Prostate gland (tissue), 2 donors: Measurements from ENCODE around the gene MORN1. TPM values are rescaled to one million over a fixed set of nuclear protein-coding genes. Genes with fewer than 3 reads are reported as not detected.
A peak's percentile ranks its signal among the peaks of the same experiment; 100 is the strongest.

ENCODE experiments used
- DNase-seq: peaks from one replicate; pipeline ENCODE4 v3.0.0-alpha.2; 2019; ENCODE audit warnings: low spot score
- H3K27ac ChIP-seq, 2 donors: fragments of 200-600 bp; sonication (generic); 2 replicates each; pipeline ENCODE4 v1.5.1; 2017 to 2019
- H3K27me3 ChIP-seq: fragments of 200-600 bp; sonication (generic); replicated peaks from 2 replicates; pipeline ENCODE4 v1.5.1; 2019; ENCODE audit not compliant: insufficient read depth
- H3K36me3 ChIP-seq, 2 donors: fragments of 200-600 bp; sonication (generic); 1 replicate in 1 of 2; 2 replicates in 1 of 2; pipeline versions ENCODE4 v1.5.1 to v1.8.1; 2017 to 2019
- H3K4me1 ChIP-seq: fragments of 200-600 bp; sonication (generic); replicated peaks from 2 replicates; pipeline ENCODE4 v1.5.1; 2019
- H3K4me3 ChIP-seq, 2 donors: fragments of 200-600 bp; sonication (generic); 2 replicates each; pipeline ENCODE4 v1.5.1; 2017 to 2019
- H3K9me3 ChIP-seq: fragments of 200-600 bp; sonication (generic); 2 replicates; pipeline ENCODE4 v1.5.1; 2017
- CTCF ChIP-seq, 4 experiments: fragments of 200-600 bp in 2 of 4; fragments of 450-650 bp in 2 of 4; sonication (generic) in 2 of 4; IDR thresholded peaks; 1 replicate in 3 of 4; 2 replicates in 1 of 4; pipeline ENCODE4 v1.5.1; 2016 to 2019; ENCODE audit warnings: antibody characterized with exemption in 4 of 4, mild to moderate bottlenecking in 2 of 4, moderate library complexity in 2 of 4
- POLR2A ChIP-seq: fragments of 450-650 bp; IDR thresholded peaks from one replicate; pipeline ENCODE4 v1.6.1; 2016; ENCODE audit warnings: antibody characterized with exemption, mild to moderate bottlenecking
- POLR2AphosphoS5 ChIP-seq: sonication (generic); formaldehyde crosslinking; IDR thresholded peaks from one replicate; pipeline ENCODE4 v1.6.1; 2017; ENCODE audit warnings: antibody characterized with exemption
- WGBS: methylation state at CpG from one replicate; pipeline ENCODE4 v1.1.5; 2018; 5-methylcytosine and 5-hydroxymethylcytosine counted together
- intact Hi-C: fragments of 100-400 bp; cut with DNase I; formaldehyde crosslinking; loops from one replicate; pipeline ENCODE4 v1.14.2; 2022
- total RNA-seq, 2 donors: library from RNA; depleted of rRNA; stranded (reverse); fragments of >200 nt; gene quantifications; one replicate each; pipeline ENCODE4 v1.1.0, GENCODE V29; 2016

The MORN1 gene
- total RNA-seq, 2 donors from 2014 or later: 18.6 to 21.0 TPM

- DNase-seq: no peak
- no peaks in the 10 kb centered on the region for H3K27me3 ChIP-seq
- no peaks in the 10 kb centered on the region for H3K36me3 ChIP-seq
- WGBS: 55% methylated on average over 13 of the region's 13 CpGs
- TF ChIP-seq CTCF (IDR thresholded peaks at IDR 0.05) (peak in 2 of 4 experiments; percentile 50 to 60), POLR2A (no peak)
- no peak overlapping the region for H3K4me3 ChIP-seq
- H3K4me1 ChIP-seq: no peaks in the 10 kb centered on the region
- no peak overlapping the region for H3K27ac ChIP-seq
- H3K9me3 ChIP-seq: no peaks in the 10 kb centered on the region
- intact Hi-C loops: loop anchor here (5.0 kb wide), 1 partner anchor 70 kb away; no protein-coding TSS in a partner anchor
These were observed 8.6 kb downstream of the MORN1 start for GRCh38 chr1:2382621-2383361.

GRCh38 chr1:2381741-2382620 is 9.4 kb downstream of the MORN1 start:
- WGBS: 50% methylated on average over 28 of the region's 28 CpGs
- DNase-seq: peak; percentile 69
- intact Hi-C loops: loop anchor here (1.0 to 5.0 kb wide), 3 partner anchors 59 to 187 kb away; no protein-coding TSS in a partner anchor

GRCh38 chr1:2380816-2381591 is 10.3 kb downstream of the MORN1 start:
- H3K4me3 ChIP-seq: no peak overlapping the region
- intact Hi-C loops: loop anchor here (1.0 to 5.0 kb wide), 3 partner anchors 58 to 186 kb away; no protein-coding TSS in a partner anchor
- H3K9me3 ChIP-seq: no peaks in the 10 kb centered on the region
- DNase-seq: no peak
- no peaks in the 10 kb centered on the region for H3K36me3 ChIP-seq
- H3K27ac ChIP-seq: no peak overlapping the region
- TF ChIP-seq POLR2AphosphoS5 (no peak), POLR2A (no peak), CTCF (IDR thresholded peaks at IDR 0.05) (no peak)
- no peaks in the 10 kb centered on the region for H3K27me3 ChIP-seq
- WGBS: 85% methylated on average over 29 of the region's 32 CpGs
- no peaks in the 10 kb centered on the region for H3K4me1 ChIP-seq

More at GRCh38 chr1:2381741-2382620, 9.4 kb downstream of the MORN1 start:
- Histone ChIP-seq H3K27ac (no peak overlapping the region), H3K9me3 (no peaks in the 10 kb centered on the region), H3K4me1 (no peaks in the 10 kb centered on the region), H3K36me3 (no peaks in the 10 kb centered on the region), H3K4me3 (no peak overlapping the region), H3K27me3 (no peaks in the 10 kb centered on the region)
- TF ChIP-seq POLR2A (no peak), CTCF (IDR thresholded peaks at IDR 0.05) (peak; percentile 92 to 98 (median 96)), POLR2AphosphoS5 (peak; percentile 74)

- DNase-seq: no peak
- H3K36me3 ChIP-seq: no peaks in the 10 kb centered on the region
- no peaks in the 10 kb centered on the region for H3K4me1 ChIP-seq
- H3K27me3 ChIP-seq: no peaks in the 10 kb centered on the region
- TF ChIP-seq POLR2A (no peak), POLR2AphosphoS5 (no peak), CTCF (IDR thresholded peaks at IDR 0.05) (no peak)
- 91% methylated on average over 23 of the region's 23 CpGs for WGBS
- no peaks in the 10 kb centered on the region for H3K9me3 ChIP-seq
- no peak overlapping the region for H3K4me3 ChIP-seq
- intact Hi-C loops: loop anchor here (2.0 to 5.0 kb wide), 2 partner anchors 57 to 68 kb away; no protein-coding TSS in a partner anchor
- H3K27ac ChIP-seq: no peak overlapping the region
These were observed 11.5 kb downstream of the MORN1 start for GRCh38 chr1:2379733-2380404.
